Renal cortical epithelial cell (primary cell): ENCODE data around the gene PAX3. TPM values are rescaled to one million over a fixed set of nuclear protein-coding genes. Genes with fewer than 3 reads are reported as not detected.

ENCODE experiments used
- DNase-seq: peaks from one replicate; pipeline ENCODE4 v3.0.0-alpha.2; 2011; ENCODE audit warnings: low read depth
- total RNA-seq: library from RNA; depleted of rRNA; stranded (reverse); fragments of >200 nt; gene quantifications from 2 replicates; pipeline ENCODE4 v1.2.3, GENCODE V29; 2014

Gene PAX3
- not detected in 2 replicates for total RNA-seq

- DNase-seq = no peak
These were observed at the start of gene PAX3 for GRCh38 chr2:222298311-222299150. Gene PAX3, minus strand, starts transcription at chr2:222298998. Its CDS starts 383 bp downstream, at chr2:222298615.

- peak; percentile 42 for DNase-seq
These were observed 42.5 kb upstream of the PAX3 start for GRCh38 chr2:222341331-222341730.

- DNase-seq = no peak
These were observed 39.6 kb upstream of the PAX3 start for GRCh38 chr2:222338374-222338773.

- no peak for DNase-seq
These were observed 38.1 kb upstream of the PAX3 start for GRCh38 chr2:222336931-222337330.

- DNase-seq = peak; percentile 22
These were observed 37.6 kb upstream of the PAX3 start for GRCh38 chr2:222336442-222336841.

GRCh38 chr2:222334914-222335313, 36.1 kb upstream of the PAX3 start:
- DNase-seq = no peak

GRCh38 chr2:222333397-222333796, 34.6 kb upstream of the PAX3 start:
- DNase-seq = no peak

- no peak for DNase-seq
These were observed 33.3 kb upstream of the PAX3 start for GRCh38 chr2:222332116-222332515.

- DNase-seq = no peak
These were observed 32.1 kb upstream of the PAX3 start for GRCh38 chr2:222330910-222331309.

- no peak for DNase-seq
These were observed 23.4 kb upstream of the PAX3 start for GRCh38 chr2:222322236-222322635.

GRCh38 chr2:222320436-222321395, 21.9 kb upstream of the PAX3 start:
- DNase-seq = peak; percentile 14

- no peak for DNase-seq
These were observed 21.0 kb upstream of the PAX3 start for GRCh38 chr2:222319586-222320435.

- no peak for DNase-seq
These were observed 20.2 kb upstream of the PAX3 start for GRCh38 chr2:222318712-222319585.

GRCh38 chr2:222318026-222318711, 19.4 kb upstream of the PAX3 start:
- peak; percentile 81 for DNase-seq

- DNase-seq = no peak
These were observed 16.8 kb upstream of the PAX3 start for GRCh38 chr2:222315443-222316121.

- no peak for DNase-seq
These were observed 15.0 kb upstream of the PAX3 start for GRCh38 chr2:222313816-222314215.

GRCh38 chr2:222311978-222312738, 13.4 kb upstream of the PAX3 start:
- no peak for DNase-seq

GRCh38 chr2:222311319-222311977, 12.7 kb upstream of the PAX3 start:
- DNase-seq = peak; percentile 9
